Endodermal cell (in vitro differentiated cells): ENCODE data around the gene UROC1. TPM values are rescaled to one million over a fixed set of nuclear protein-coding genes. Genes with fewer than 3 reads are reported as not detected.

Source experiments
- DNase-seq: peaks from one replicate; pipeline ENCODE4 v3.0.0-alpha.2; 2017
- H3K27ac ChIP-seq: 2 replicates; pipeline ENCODE4 v1.5.1; 2013; ENCODE audit warnings: mild to moderate bottlenecking, low read depth, low read length, moderate library complexity
- H3K27me3 ChIP-seq: 2 replicates; pipeline ENCODE4 v1.6.1; 2013; ENCODE audit warnings: mild to moderate bottlenecking, low read length, moderate library complexity; ENCODE audit not compliant: insufficient read depth, control insufficient read depth, poor library complexity, severe bottlenecking
- H3K36me3 ChIP-seq: 2 replicates; pipeline ENCODE4 v1.7.0; 2013; ENCODE audit warnings: mild to moderate bottlenecking, low read length, moderate library complexity; ENCODE audit not compliant: control insufficient read depth, insufficient read depth
- H3K4me1 ChIP-seq: one replicate; pipeline ENCODE4 v1.7.0; 2013; ENCODE audit warnings: low read length; ENCODE audit not compliant: control insufficient read depth, insufficient read depth
- H3K4me3 ChIP-seq: 2 replicates; pipeline ENCODE4 v1.5.1; 2013; ENCODE audit warnings: mild to moderate bottlenecking, low read length, moderate library complexity
- H3K9ac ChIP-seq: 2 replicates; pipeline ENCODE4 v1.6.1; 2013; ENCODE audit warnings: mild to moderate bottlenecking, low read length, moderate library complexity; ENCODE audit not compliant: poor library complexity, severe bottlenecking; ENCODE audit errors: extremely low read depth
- H3K9me3 ChIP-seq: 2 replicates; pipeline ENCODE4 v1.6.1; 2013; ENCODE audit warnings: mild to moderate bottlenecking, low read length, moderate library complexity; ENCODE audit not compliant: control insufficient read depth
- H3K27ac Mint-ChIP-seq: 2 replicates; pipeline ENCODE4 v1.8.0; 2020; ENCODE audit warnings: mixed read lengths
- H3K27me3 Mint-ChIP-seq: 2 replicates; pipeline ENCODE4 v1.8.0; 2021; ENCODE audit warnings: mild to moderate bottlenecking, mixed read lengths; ENCODE audit not compliant: insufficient read depth
- H3K36me3 Mint-ChIP-seq: 2 replicates; pipeline ENCODE4 v1.8.0; 2020; ENCODE audit warnings: low read depth, mixed read lengths
- H3K4me1 Mint-ChIP-seq: 2 replicates; pipeline ENCODE4 v1.8.0; 2020; ENCODE audit warnings: mixed read lengths
- H3K4me3 Mint-ChIP-seq: 2 replicates; pipeline ENCODE4 v1.8.0; 2020; ENCODE audit warnings: mild to moderate bottlenecking, moderate library complexity, mixed read lengths
- H3K9me3 Mint-ChIP-seq: 2 replicates; pipeline ENCODE4 v1.8.0; 2020; ENCODE audit warnings: mild to moderate bottlenecking, mixed read lengths
- WGBS, 2 experiments: methylation state at CpG; one replicate each; pipeline versions ENCODE4 v1.1.5 to v1.1.7; 2013; ENCODE audit warnings: missing lambda C conversion rate in 2 of 2, mixed read lengths in 1 of 2; ENCODE audit not compliant: insufficient coverage in 1 of 2, insufficient read length in 1 of 2; 5-methylcytosine and 5-hydroxymethylcytosine counted together
- total RNA-seq, 2 donors: library from RNA; stranded (reverse); fragmentation: NEBNext Ultra II Directional in 1 of 2; extraction: Animal tissue kit (Norgen Biotek cat#: 25700) in 1 of 2; gene quantifications; 2 replicates in 1 of 2; 3 replicates in 1 of 2; pipeline ENCODE4 v1.2.1, GENCODE V29; 2021
- TF ChIP-seq, protein P1 (sequence below): fragments of 200-600 bp; sonication (generic); conservative IDR thresholded peaks from 2 replicates; pipeline ENCODE4 v1.5.0; 2021; ENCODE audit warnings: antibody characterized with exemption, mild to moderate bottlenecking

UROC1 gene
- total RNA-seq, 2 donors from 2014 or later: not detected

DNA sequence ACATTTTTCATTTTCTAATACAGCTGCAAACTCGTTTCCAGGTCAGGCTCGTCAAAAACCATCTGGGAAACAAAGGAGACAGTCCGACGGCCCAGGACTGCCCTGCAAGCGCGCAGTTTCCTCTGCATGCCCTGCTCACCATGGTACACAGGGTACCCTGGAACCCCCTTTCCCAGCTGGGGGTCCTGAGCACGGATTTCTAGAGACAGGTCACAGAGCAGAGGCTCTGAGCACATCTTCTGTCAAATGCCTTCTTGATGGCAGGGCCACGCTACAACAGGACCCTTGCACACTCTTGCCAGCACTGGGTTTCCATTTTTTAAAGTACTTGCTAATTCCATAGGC is 50.0 kb downstream of the UROC1 start:
- H3K36me3 Mint-ChIP-seq: peaks cover 77% of the 10 kb centered on the region
- H3K27me3 Mint-ChIP-seq: no peaks in the 10 kb centered on the region
- Histone ChIP-seq H3K36me3 (peaks cover 89% of the 10 kb centered on the region), H3K4me3 (no peak overlapping the region), H3K4me1 (no peaks in the 10 kb centered on the region), H3K9ac (no peak overlapping the region), H3K27me3 (no peaks in the 10 kb centered on the region), H3K9me3 (no peaks in the 10 kb centered on the region), H3K27ac (no peak overlapping the region)
- WGBS, 2 experiments: 80 to 82% methylated on average over 5 to 8 of the region's 8 CpGs
- no peaks in the 10 kb centered on the region for H3K9me3 Mint-ChIP-seq
- no peak overlapping the region for H3K27ac Mint-ChIP-seq
- H3K4me1 Mint-ChIP-seq: peaks cover 21% of the 10 kb centered on the region
- TF ChIP-seq, protein P1, sequence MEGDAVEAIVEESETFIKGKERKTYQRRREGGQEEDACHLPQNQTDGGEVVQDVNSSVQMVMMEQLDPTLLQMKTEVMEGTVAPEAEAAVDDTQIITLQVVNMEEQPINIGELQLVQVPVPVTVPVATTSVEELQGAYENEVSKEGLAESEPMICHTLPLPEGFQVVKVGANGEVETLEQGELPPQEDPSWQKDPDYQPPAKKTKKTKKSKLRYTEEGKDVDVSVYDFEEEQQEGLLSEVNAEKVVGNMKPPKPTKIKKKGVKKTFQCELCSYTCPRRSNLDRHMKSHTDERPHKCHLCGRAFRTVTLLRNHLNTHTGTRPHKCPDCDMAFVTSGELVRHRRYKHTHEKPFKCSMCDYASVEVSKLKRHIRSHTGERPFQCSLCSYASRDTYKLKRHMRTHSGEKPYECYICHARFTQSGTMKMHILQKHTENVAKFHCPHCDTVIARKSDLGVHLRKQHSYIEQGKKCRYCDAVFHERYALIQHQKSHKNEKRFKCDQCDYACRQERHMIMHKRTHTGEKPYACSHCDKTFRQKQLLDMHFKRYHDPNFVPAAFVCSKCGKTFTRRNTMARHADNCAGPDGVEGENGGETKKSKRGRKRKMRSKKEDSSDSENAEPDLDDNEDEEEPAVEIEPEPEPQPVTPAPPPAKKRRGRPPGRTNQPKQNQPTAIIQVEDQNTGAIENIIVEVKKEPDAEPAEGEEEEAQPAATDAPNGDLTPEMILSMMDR: no peak
- peak; percentile 20 for DNase-seq
- H3K4me3 Mint-ChIP-seq: no peak overlapping the region

DNA sequence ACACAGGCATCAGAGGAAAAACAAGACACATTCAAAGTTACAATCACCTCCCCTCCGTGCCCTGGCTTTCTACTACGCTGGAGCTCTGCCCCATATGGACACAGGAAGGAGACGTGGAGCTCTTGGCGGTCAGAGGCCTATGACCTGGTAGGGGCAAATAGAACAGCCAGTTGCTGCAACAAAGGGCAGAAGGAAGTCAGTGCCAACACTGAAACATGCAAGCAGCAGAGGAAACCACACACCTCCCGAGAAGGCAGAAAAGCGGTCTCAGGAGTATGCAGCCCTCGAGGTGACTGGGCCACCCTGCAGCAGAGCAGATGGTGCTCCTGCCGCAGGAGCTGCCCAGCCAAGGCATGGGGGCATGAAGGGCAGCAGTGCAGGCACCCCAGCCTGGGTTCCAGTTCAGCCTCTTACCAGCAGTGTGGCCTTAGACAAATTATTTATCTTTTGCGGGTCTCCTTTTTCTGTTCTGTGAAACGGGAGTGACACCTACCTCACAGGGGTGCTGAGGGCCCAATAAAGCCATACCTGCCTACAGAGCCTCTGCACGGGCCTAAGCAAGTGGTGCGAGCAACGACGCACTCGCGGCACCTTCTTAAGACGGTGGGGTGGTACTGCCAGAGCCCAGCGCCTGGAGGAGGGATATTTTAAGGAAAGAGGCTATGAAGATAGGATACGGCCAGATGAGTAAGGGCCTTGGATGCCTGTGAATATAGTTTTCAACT is 50.5 kb downstream of the UROC1 start:
- H3K4me3 ChIP-seq: no peak overlapping the region
- peak; percentile 28 for DNase-seq
- Mint-ChIP-seq H3K4me1 (peaks cover 16% of the 10 kb centered on the region), H3K4me3 (no peak overlapping the region), H3K36me3 (peaks cover 77% of the 10 kb centered on the region), H3K9me3 (no peaks in the 10 kb centered on the region), H3K27ac (peak overlapping the region; percentile 44), H3K27me3 (no peaks in the 10 kb centered on the region)
- H3K27me3 ChIP-seq: no peaks in the 10 kb centered on the region
- H3K4me1 ChIP-seq: no peaks in the 10 kb centered on the region
- 92 to 96% methylated on average over 17 to 19 of the region's 19 CpGs for WGBS, 2 experiments
- no peaks in the 10 kb centered on the region for H3K9me3 ChIP-seq
- H3K27ac ChIP-seq: no peak overlapping the region
- peaks cover 93% of the 10 kb centered on the region for H3K36me3 ChIP-seq
- H3K9ac ChIP-seq: no peak overlapping the region
- TF ChIP-seq, protein P1: no peak

DNA sequence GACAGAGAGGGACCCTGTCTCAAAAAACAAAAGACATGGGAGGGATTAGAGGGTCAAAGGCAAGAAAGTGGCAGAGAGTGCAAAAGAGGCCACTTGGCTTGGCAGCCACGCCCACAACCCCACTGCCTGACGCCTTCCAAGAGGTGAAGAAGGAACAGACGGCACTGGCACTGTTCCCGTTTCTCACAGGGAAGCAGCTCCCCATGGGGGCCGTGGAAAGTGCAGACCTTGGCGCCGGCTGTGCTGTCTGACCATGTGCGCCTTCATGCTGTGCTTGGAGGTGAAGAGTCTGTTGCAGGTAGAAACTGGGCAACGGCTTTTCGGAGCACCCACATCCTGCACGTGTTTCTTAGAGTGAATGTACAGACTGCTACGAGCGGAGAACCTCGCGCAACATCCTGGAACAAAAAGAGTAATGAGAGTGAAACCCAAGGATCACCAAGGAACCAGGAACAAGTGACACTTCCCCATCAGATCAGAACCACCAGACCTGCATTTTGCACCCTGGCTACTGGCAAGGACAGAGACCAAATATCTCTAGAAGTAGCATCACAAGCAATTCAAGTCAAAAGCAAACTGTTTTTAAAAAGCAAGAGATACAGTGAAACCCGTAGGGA is 51.5 kb downstream of the UROC1 start:
- no peak overlapping the region for H3K4me3 ChIP-seq
- Mint-ChIP-seq H3K27me3 (no peaks in the 10 kb centered on the region), H3K4me3 (no peak overlapping the region), H3K27ac (peak overlapping the region; percentile 30), H3K4me1 (peaks cover 16% of the 10 kb centered on the region), H3K36me3 (peaks cover 83% of the 10 kb centered on the region), H3K9me3 (no peaks in the 10 kb centered on the region)
- no peaks in the 10 kb centered on the region for H3K9me3 ChIP-seq
- 90 to 94% methylated on average over 9 to 16 of the region's 16 CpGs for WGBS, 2 experiments
- H3K36me3 ChIP-seq: peaks cover 94% of the 10 kb centered on the region
- no peak overlapping the region for H3K27ac ChIP-seq
- DNase-seq: peak; percentile 46
- no peaks in the 10 kb centered on the region for H3K27me3 ChIP-seq
- TF ChIP-seq, protein P1: no peak
- no peak overlapping the region for H3K9ac ChIP-seq
- H3K4me1 ChIP-seq: no peaks in the 10 kb centered on the region
